ENCODE results near the gene WDR20. TPM values are rescaled to one million over a fixed set of nuclear protein-coding genes. Genes with fewer than 3 reads are reported as not detected.

WDR20 gene
- total and polyA plus RNA-seq, 2 donors (not counting 1 experiment from before 2014, with no cell fraction given) = 12.4 to 64.0 TPM

DNA sequence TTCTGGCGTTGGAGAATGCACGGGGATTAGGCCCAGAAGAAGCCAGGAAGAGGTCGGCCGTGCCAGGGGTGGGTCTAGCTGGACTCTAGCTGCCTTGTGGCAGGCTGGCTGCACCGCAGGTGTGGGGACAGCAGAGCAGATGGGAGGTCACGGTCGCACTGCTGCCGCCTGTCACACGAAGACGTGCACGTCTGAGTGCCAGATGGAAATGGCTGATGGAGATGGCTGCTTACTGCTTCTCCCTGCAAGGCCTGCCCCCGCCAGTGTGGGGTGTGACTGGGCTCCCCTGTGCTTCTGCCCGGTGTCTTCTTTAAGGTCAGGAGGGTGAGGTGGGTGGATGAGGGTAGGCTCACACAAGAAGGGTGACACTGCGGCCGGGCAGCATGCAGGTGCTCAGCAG is 86.2 kb downstream of the WDR20 start:
- Histone ChIP-seq H3K4me3 (ENCODE audit: control extremely low read depth in 1 of 5, extremely low read depth in 1 of 5, insufficient read depth in 1 of 5, low read depth in 2 of 5, low read length in 4 of 5) (no peak overlapping the region), H3K36me3 (replicated peaks in 1 of 2; ENCODE audit: control extremely low read depth in 1 of 2, control insufficient read depth in 1 of 2, extremely low read depth in 1 of 2, insufficient read depth in 2 of 2, low read length in 1 of 2) (no peaks in the 10 kb centered on the region), H3K27me3 (replicated peaks in 1 of 4; ENCODE audit: control extremely low read depth in 1 of 4, control insufficient read depth in 3 of 4, insufficient read depth in 4 of 4, low read length in 3 of 4) (no peaks in the 10 kb centered on the region), H3K9ac (ENCODE audit: low read length) (no peak overlapping the region), H4K20me1 (ENCODE audit: control insufficient read depth, insufficient read depth, low read length, poor library complexity, severe bottlenecking) (peaks cover 20% of the 10 kb centered on the region), H3K4me1 (ENCODE audit: control insufficient read depth in 2 of 2, insufficient read depth in 2 of 2, low read length in 2 of 2) (peaks cover 0 to 3% of the 10 kb centered on the region in 2 donors), H3K79me2 (ENCODE audit: control insufficient read depth, insufficient read depth, low read length) (peaks cover 5% of the 10 kb centered on the region), H3K27ac (ENCODE audit: low read length in 2 of 2) (no peak overlapping the region), H3K4me2 (replicated peaks; ENCODE audit: low read depth, low read length, poor library complexity, severe bottlenecking) (no peak overlapping the region), H3K9me3 (ENCODE audit: control extremely low read depth in 1 of 3, control insufficient read depth in 2 of 3, insufficient read depth in 1 of 3, low read length in 2 of 3) (peaks cover 0 to 3% (median 0%) of the 10 kb centered on the region in 3 donors), H2AFZ (ENCODE audit: insufficient read depth, low read depth, low read length, poor library complexity, severe bottlenecking) (no peak overlapping the region)
- TF ChIP-seq, protein P1, sequence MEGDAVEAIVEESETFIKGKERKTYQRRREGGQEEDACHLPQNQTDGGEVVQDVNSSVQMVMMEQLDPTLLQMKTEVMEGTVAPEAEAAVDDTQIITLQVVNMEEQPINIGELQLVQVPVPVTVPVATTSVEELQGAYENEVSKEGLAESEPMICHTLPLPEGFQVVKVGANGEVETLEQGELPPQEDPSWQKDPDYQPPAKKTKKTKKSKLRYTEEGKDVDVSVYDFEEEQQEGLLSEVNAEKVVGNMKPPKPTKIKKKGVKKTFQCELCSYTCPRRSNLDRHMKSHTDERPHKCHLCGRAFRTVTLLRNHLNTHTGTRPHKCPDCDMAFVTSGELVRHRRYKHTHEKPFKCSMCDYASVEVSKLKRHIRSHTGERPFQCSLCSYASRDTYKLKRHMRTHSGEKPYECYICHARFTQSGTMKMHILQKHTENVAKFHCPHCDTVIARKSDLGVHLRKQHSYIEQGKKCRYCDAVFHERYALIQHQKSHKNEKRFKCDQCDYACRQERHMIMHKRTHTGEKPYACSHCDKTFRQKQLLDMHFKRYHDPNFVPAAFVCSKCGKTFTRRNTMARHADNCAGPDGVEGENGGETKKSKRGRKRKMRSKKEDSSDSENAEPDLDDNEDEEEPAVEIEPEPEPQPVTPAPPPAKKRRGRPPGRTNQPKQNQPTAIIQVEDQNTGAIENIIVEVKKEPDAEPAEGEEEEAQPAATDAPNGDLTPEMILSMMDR (IDR thresholded peaks at IDR 0.05) = no peak
- TF ChIP-seq EZH2 (IDR thresholded peaks at IDR 0.05; ENCODE audit: borderline replicate concordance, insufficient read depth, low read depth, low read length, poor library complexity, severe bottlenecking) = no peak
- Mint-ChIP-seq H3K9me3 (ENCODE audit: insufficient read depth) (no peaks in the 10 kb centered on the region), H3K27ac (no peak overlapping the region), H3K4me3 (no peak overlapping the region), H3K27me3 (no peaks in the 10 kb centered on the region), H3K4me1 (peaks cover under 1% of the 10 kb centered on the region)
- intact Hi-C loops (cut with micrococcal nuclease) = no loop called here
- DNase-seq (no peak), ATAC-seq (ENCODE audit: low read depth) (no peak)
- 92% methylated on average over 15 of the region's 15 CpGs for WGBS (ENCODE audit: insufficient coverage)
- POLR2A ChIA-PET = no interaction called here
- CTCF ChIA-PET = no interaction called here

DNA sequence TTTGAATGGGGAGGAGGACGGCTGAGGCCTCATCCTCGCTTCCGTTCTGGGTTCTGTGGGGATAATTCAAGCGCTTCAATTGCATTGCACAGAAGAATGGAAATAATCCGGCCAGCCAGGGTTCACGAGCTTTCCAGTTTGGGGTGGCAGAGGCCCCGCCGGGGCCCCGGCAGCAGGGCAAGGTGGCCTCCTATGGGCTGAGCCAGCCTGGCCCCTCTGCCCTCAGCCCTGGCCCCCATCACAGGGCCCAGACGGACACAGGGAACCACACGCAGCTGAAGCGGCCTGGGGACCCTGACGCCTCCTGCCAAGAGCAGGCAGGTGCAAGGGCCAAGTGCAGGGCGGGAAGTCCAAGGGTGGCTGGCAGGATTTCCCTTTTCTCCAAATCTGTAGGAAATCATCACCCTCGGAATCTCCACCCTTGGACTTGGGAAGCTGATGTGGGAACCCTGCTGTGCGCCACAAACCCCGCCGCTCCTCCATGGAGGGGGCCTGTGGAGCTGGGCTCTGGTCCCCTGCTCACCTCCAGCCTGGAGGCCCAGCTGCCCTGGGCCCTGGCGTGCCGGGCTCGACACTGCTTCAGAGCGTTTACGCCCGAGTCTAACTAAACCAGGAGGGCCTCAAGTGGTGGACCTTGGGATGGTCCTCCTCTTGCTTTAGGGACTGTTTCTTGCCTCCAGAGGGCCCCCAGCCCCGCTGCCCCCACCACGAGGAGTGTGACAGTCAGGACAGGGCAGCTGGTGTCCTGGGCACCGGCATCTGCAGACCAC is 86.8 kb downstream of the WDR20 start:
- H3K27me3 Mint-ChIP-seq = no peaks in the 10 kb centered on the region
- no peak overlapping the region for H3K4me2 ChIP-seq (replicated peaks; ENCODE audit: low read depth, low read length, poor library complexity, severe bottlenecking)
- no peak overlapping the region for H2AFZ ChIP-seq (ENCODE audit: insufficient read depth, low read depth, low read length, poor library complexity, severe bottlenecking)
- no peaks in the 10 kb centered on the region for H3K4me1 ChIP-seq (ENCODE audit: control insufficient read depth in 2 of 2, insufficient read depth in 2 of 2, low read length in 2 of 2)
- H3K9ac ChIP-seq (ENCODE audit: low read length) = no peak overlapping the region
- H3K4me3 ChIP-seq (ENCODE audit: control extremely low read depth in 1 of 5, extremely low read depth in 1 of 5, insufficient read depth in 1 of 5, low read depth in 2 of 5, low read length in 4 of 5) = no peak overlapping the region
- H3K4me1 Mint-ChIP-seq = no peaks in the 10 kb centered on the region
- ChIA-PET POLR2A (no interaction called here), CTCF (no interaction called here)
- ATAC-seq (ENCODE audit: low read depth) = no peak
- H3K9me3 ChIP-seq (ENCODE audit: control extremely low read depth in 1 of 3, control insufficient read depth in 2 of 3, insufficient read depth in 1 of 3, low read length in 2 of 3) = peaks cover 0 to 2% (median 0%) of the 10 kb centered on the region in 3 donors
- no peaks in the 10 kb centered on the region for H3K9me3 Mint-ChIP-seq (ENCODE audit: insufficient read depth)
- H3K79me2 ChIP-seq (ENCODE audit: control insufficient read depth, insufficient read depth, low read length) = no peaks in the 10 kb centered on the region
- no peak overlapping the region for H3K27ac Mint-ChIP-seq
- no peak overlapping the region for H3K27ac ChIP-seq (ENCODE audit: low read length in 2 of 2)
- no peak for TF ChIP-seq EZH2 (IDR thresholded peaks at IDR 0.05; ENCODE audit: borderline replicate concordance, insufficient read depth, low read depth, low read length, poor library complexity, severe bottlenecking)
- TF ChIP-seq, protein P1 (IDR thresholded peaks at IDR 0.05) = no peak
- DNase-seq = no peak
- intact Hi-C loops (cut with micrococcal nuclease) = no loop called here
- H3K27me3 ChIP-seq (replicated peaks in 1 of 4; ENCODE audit: control extremely low read depth in 1 of 4, control insufficient read depth in 3 of 4, insufficient read depth in 4 of 4, low read length in 3 of 4) = no peaks in the 10 kb centered on the region
- H4K20me1 ChIP-seq (ENCODE audit: control insufficient read depth, insufficient read depth, low read length, poor library complexity, severe bottlenecking) = peaks cover 14% of the 10 kb centered on the region
- 95% methylated on average over 26 of the region's 27 CpGs for WGBS (ENCODE audit: insufficient coverage)
- H3K36me3 ChIP-seq (replicated peaks in 1 of 2; ENCODE audit: control extremely low read depth in 1 of 2, control insufficient read depth in 1 of 2, extremely low read depth in 1 of 2, insufficient read depth in 2 of 2, low read length in 1 of 2) = no peaks in the 10 kb centered on the region
- H3K4me3 Mint-ChIP-seq = no peak overlapping the region
